HG02981 (cell line): ENCODE data around the gene DNMBP.
A peak's percentile ranks its signal among the peaks of the same experiment; 100 is the strongest.
"Not testable (repeated sequence)": the region's sequence is repeated elsewhere in the genome, so short reads cannot be mapped to it uniquely, and the experiment has no call there.

Experiments used
- ATAC-seq: cut with Tn5 transposase; IDR thresholded peaks from one replicate; pipeline ENCODE4 v1.9.1; 2021; ENCODE audit warnings: mild to moderate bottlenecking, moderate library complexity; ENCODE audit not compliant: unreplicated experiment

The DNMBP gene

GRCh38 chr10:99863535-99864240 is 146.1 kb downstream of the DNMBP start:
- ATAC-seq = not testable (repeated sequence)

- no peak for ATAC-seq
Observed at GRCh38 chr10:99860466-99860865, 149.3 kb downstream of the DNMBP start.

GRCh38 chr10:99859585-99859984 is 150.2 kb downstream of the DNMBP start:
- no peak for ATAC-seq

- ATAC-seq = no peak
Observed at GRCh38 chr10:99858849-99859248, 150.9 kb downstream of the DNMBP start.

GRCh38 chr10:99855479-99856071 is 154.2 kb downstream of the DNMBP start:
- no peak for ATAC-seq

GRCh38 chr10:99854860-99855259 is 154.9 kb downstream of the DNMBP start:
- no peak for ATAC-seq

- no peak for ATAC-seq
Observed at GRCh38 chr10:99853655-99854054, 156.1 kb downstream of the DNMBP start.

- ATAC-seq = no peak
Observed at GRCh38 chr10:99852481-99853213, 157.1 kb downstream of the DNMBP start.

- ATAC-seq = no peak
Observed at GRCh38 chr10:99851825-99852224, 157.9 kb downstream of the DNMBP start.

GRCh38 chr10:99850767-99851340 is 158.9 kb downstream of the DNMBP start:
- no peak for ATAC-seq

- no peak for ATAC-seq
Observed at GRCh38 chr10:99850021-99850766, 159.6 kb downstream of the DNMBP start.

- no peak for ATAC-seq
Observed at GRCh38 chr10:99849536-99849935, 160.2 kb downstream of the DNMBP start.

- ATAC-seq = no peak
Observed at GRCh38 chr10:99849057-99849456, 160.7 kb downstream of the DNMBP start.

- peak; percentile 70 for ATAC-seq
Observed at GRCh38 chr10:99845837-99846382, 163.8 kb downstream of the DNMBP start.

GRCh38 chr10:99844433-99844955 is 165.3 kb downstream of the DNMBP start:
- no peak for ATAC-seq

GRCh38 chr10:99843310-99843709 is 166.4 kb downstream of the DNMBP start:
- ATAC-seq = no peak

- no peak for ATAC-seq
Observed at GRCh38 chr10:99841746-99842145, 168.0 kb downstream of the DNMBP start.

GRCh38 chr10:99840859-99841258 is 168.9 kb downstream of the DNMBP start:
- not testable (repeated sequence) for ATAC-seq

GRCh38 chr10:99836711-99837110 is 173.0 kb downstream of the DNMBP start:
- ATAC-seq = no peak

GRCh38 chr10:99835947-99836346 is 173.8 kb downstream of the DNMBP start:
- ATAC-seq = no peak
